AG04449 (cell line): ENCODE measurements around the gene EIF5B.
A peak's percentile ranks its signal among the peaks of the same experiment; 100 is the strongest.

Source experiments
- CTCF ChIA-PET: fragments of 350-600 bp; formaldehyde crosslinking; extraction: SDS; loops from one replicate; lab custom pipeline; 2021; ENCODE audit warnings: antibody characterized with exemption; lab: Yijun Ruan, JAX
- POLR2A ChIA-PET: fragments of 400-600, 350-600 bp; formaldehyde crosslinking; extraction: SDS; loops from one replicate; lab custom pipeline; 2020; ENCODE audit warnings: antibody characterized with exemption, inconsistent platforms; lab: Yijun Ruan, JAX
- DNase-seq: peaks from one replicate; pipeline ENCODE4 v3.0.0-alpha.2; 2010; ENCODE audit warnings: low read depth, low spot score
- H3K4me3 ChIP-seq: 2 replicates; pipeline ENCODE4 v1.5.1; 2011; ENCODE audit warnings: low read depth, mild to moderate bottlenecking, control low read depth, low read length
- CTCF ChIP-seq: IDR thresholded peaks from one replicate; pipeline ENCODE4 v1.5.1; 2011; ENCODE audit warnings: mild to moderate bottlenecking, moderate library complexity, low read length, control low read depth, inconsistent platforms; ENCODE audit not compliant: insufficient read depth; ENCODE audit errors: missing control alignments

The EIF5B gene

GRCh38 chr2:99380376-99381010 is 43.3 kb downstream of the EIF5B start:
- DNase-seq = no peak
- CTCF ChIA-PET = interaction anchor here (0.6 to 1.8 kb wide), 4 partner anchors 9 to 28 kb away, joined by 3 to 4 read pairs (median 4); no protein-coding TSS in a partner anchor
- POLR2A ChIA-PET = no interaction called here
- H3K4me3 ChIP-seq = no peak overlapping the region
- TF ChIP-seq CTCF = no peak

- POLR2A ChIA-PET = no interaction called here
- DNase-seq = no peak
- no peak for TF ChIP-seq CTCF
- no peak overlapping the region for H3K4me3 ChIP-seq
- CTCF ChIA-PET = interaction anchor here (0.6 to 1.3 kb wide), 2 partner anchors 21 to 28 kb away, joined by 3 to 4 read pairs; no protein-coding TSS in a partner anchor
These were observed 45.0 kb downstream of the EIF5B start for GRCh38 chr2:99382143-99382542.

DNA sequence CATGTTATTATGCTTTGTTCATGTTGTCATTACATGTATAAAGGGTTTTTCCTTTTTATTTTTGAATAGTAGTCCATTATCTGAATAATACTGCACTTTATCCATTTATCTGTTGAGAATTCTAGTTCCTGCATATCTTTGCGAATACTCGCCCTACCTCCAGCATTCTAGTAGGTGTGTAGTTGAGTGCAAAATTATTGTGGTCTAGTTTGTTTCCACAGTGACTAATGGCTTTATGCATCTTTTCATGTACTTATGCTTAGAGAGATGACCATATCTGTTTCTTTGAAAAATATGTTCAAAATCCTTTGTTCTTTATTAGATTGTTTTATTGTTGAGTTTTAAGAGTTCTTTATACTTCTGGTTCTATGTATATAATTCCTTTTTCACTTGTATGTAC is 48.8 kb downstream of the EIF5B start:
- POLR2A ChIA-PET = no interaction called here
- CTCF ChIA-PET = no interaction called here
- H3K4me3 ChIP-seq = no peak overlapping the region
- TF ChIP-seq CTCF = no peak
- DNase-seq = no peak

DNA sequence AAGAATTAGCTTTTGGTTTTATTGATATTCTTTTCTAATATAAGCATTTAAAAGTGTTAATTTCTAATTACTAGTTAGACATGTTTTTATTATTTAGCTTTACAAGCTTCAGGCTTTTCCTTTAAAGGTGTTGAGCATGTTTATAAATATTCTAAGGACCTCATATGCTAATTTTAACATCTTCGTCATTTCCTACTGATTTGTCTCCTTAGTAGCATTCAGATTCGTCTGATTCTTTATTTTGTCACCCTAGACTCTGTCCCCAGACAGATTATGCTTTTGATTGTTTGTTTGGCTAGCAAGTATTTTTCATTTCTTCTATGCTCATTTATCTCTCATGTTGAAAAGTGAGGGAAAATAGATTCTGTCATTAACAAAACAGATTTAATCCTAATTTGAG is 51.7 kb downstream of the EIF5B start:
- DNase-seq = no peak
- TF ChIP-seq CTCF = no peak
- H3K4me3 ChIP-seq = no peak overlapping the region
- ChIA-PET POLR2A (interaction anchor here (1.1 kb wide), 1 partner anchor 10 kb away, joined by 5 read pairs; no protein-coding TSS in a partner anchor), CTCF (interaction anchor here (0.9 to 2.4 kb wide), 2 partner anchors 42 to 52 kb away, joined by 3 to 7 read pairs; partner anchors contain the start of genes EIF5B and TXNDC9)

GRCh38 chr2:99389371-99389770 is 52.2 kb downstream of the EIF5B start:
- POLR2A ChIA-PET = interaction anchor here (1.1 kb wide), 1 partner anchor 10 kb away, joined by 5 read pairs; no protein-coding TSS in a partner anchor
- CTCF ChIA-PET = interaction anchor here (0.9 to 2.4 kb wide), 2 partner anchors 41 to 53 kb away, joined by 3 to 7 read pairs; partner anchors contain the start of genes EIF5B and TXNDC9

More at GRCh38 chr2:99389371-99389770, 52.2 kb downstream of the EIF5B start:
- H3K4me3 ChIP-seq = no peak overlapping the region
- TF ChIP-seq CTCF = no peak
- DNase-seq = peak; percentile 36
